Activated naive CD8-positive, alpha-beta T cell treated with anti-CD3 and anti-CD28 coated beads for 36 hours (primary cell): ENCODE measurements around the gene MPZ. TPM values are rescaled to one million over a fixed set of nuclear protein-coding genes. Genes with fewer than 3 reads are reported as not detected.
"Not testable (repeated sequence)": the region's sequence is repeated elsewhere in the genome, so short reads cannot be mapped to it uniquely, and the experiment has no call there.

Source experiments
- DNase-seq: peaks from one replicate; pipeline ENCODE4 v3.0.0; 2021
- H3K27ac Mint-ChIP-seq: one replicate; pipeline ENCODE4 v1.8.0; 2022; ENCODE audit warnings: mild to moderate bottlenecking, moderate library complexity, mixed read lengths
- H3K27me3 Mint-ChIP-seq: one replicate; pipeline ENCODE4 v1.8.0; 2022; ENCODE audit warnings: mild to moderate bottlenecking, mixed read lengths
- H3K36me3 Mint-ChIP-seq: one replicate; pipeline ENCODE4 v1.8.0; 2021; ENCODE audit warnings: mild to moderate bottlenecking, mixed read lengths
- H3K4me1 Mint-ChIP-seq: one replicate; pipeline ENCODE4 v1.8.0; 2021; ENCODE audit warnings: mixed read lengths
- H3K4me3 Mint-ChIP-seq: one replicate; pipeline ENCODE4 v1.8.0; 2022; ENCODE audit warnings: mild to moderate bottlenecking, moderate library complexity, mixed read lengths
- H3K9me3 Mint-ChIP-seq: one replicate; pipeline ENCODE4 v1.8.0; 2022; ENCODE audit warnings: mixed read lengths
- total RNA-seq, 2 experiments: library from RNA; stranded (reverse); gene quantifications; one replicate each; pipeline ENCODE4 v1.2.3, GENCODE V29; 2021

Gene MPZ
- 1 to 10 TPM; 2.9 to 3.7 TPM for total RNA-seq

DNA sequence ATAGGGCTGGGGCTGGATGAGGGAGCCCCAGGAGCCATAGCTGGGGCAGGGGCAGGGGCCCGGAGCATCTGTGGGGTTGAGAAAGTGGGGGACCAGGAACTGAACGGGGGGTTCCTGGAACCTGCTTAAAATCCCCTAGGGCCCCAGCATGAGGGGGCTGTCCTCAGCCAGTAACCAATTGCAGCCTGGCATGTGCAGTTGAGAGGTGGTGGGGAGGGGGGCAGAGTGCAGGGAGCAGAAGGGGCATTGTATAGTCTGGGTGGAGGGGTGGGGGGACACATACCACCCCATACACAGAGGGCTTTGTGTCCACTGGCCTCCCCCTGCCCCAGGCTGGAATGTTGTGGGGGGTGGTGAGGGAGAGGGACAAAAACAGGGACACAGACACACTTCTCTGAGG, at the start of gene MPZ:
Gene MPZ (minus strand): TSS at position 101 of the 400 bp plus-strand sequence. CDS start 63 bp downstream, at position 38.
- H3K4me3 Mint-ChIP-seq = no peak within 1 kb of the TSS
- H3K27me3 Mint-ChIP-seq = no peaks in the 10 kb centered on the region
- peaks cover 18% of the 10 kb centered on the region for H3K4me1 Mint-ChIP-seq
- no peak within 1 kb of the TSS for H3K27ac Mint-ChIP-seq
- no peak for DNase-seq
- no peaks in the 10 kb centered on the region for H3K9me3 Mint-ChIP-seq
- H3K36me3 Mint-ChIP-seq = no peaks in the 10 kb centered on the region

DNA sequence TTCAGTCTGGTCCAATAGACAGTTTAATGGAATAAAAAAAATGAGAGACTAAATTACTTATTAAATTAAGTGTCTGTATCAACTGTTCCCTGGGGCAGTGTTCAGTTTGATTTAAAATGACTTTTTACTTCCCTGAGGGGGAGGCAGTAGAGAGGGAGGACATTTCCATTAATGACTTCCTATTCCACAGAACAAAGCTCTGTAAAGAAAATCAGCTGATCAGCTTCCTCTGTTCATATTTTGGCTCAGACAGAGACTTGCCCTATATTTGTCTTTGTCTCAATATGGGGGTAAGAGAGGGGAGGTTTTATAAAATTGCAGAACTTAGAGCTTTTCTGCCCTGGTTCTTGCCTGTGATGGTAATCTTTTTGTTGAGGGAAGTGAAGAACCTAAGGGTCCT, 49.5 kb upstream of the MPZ start:
- H3K9me3 Mint-ChIP-seq = no peaks in the 10 kb centered on the region
- no peaks in the 10 kb centered on the region for H3K27me3 Mint-ChIP-seq
- H3K4me1 Mint-ChIP-seq = peaks cover 10% of the 10 kb centered on the region
- no peak for DNase-seq
- H3K27ac Mint-ChIP-seq = no peak overlapping the region
- no peak overlapping the region for H3K4me3 Mint-ChIP-seq
- H3K36me3 Mint-ChIP-seq = peaks cover 9% of the 10 kb centered on the region

DNA sequence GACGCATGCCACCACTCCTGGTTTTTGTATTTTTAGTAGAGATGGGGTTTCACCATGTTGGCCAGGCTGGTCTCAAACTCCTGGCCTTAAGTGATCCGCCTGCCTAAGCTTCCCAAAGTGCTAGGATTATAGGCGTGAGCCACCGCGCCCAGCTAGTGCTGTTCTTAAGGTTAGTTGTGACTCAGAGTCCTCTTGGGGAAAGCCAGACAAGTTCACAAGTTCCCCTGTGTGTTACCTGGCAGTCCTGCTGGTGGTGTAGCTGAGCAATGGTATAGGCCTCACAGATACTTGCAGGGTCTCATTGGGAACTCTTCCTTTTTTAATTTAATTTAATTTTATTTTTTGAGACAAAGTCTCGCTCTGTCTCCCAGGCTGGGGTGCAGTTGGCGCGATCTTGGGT, 47.3 kb upstream of the MPZ start:
- Mint-ChIP-seq H3K4me3 (no peak overlapping the region), H3K27ac (no peak overlapping the region)
- DNase-seq = no peak

DNA sequence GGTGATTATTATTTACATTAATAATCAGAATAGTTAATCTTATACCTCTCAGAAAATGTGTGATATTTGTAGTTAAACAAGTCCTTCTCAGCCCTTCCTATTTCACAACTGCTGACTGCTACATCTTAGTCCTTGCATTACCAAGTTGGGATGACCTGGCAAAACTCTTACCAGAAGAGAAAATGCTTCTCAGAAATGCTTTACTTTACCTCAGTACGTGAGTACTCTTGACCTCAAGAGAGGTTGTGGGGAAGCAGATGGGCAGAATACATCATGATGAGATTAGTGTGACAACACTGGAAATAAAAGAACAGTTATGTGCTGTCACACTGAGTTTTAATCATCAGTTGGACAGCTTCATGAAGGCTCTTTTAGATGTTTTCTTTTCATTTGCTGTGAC, 41.7 kb upstream of the MPZ start:
- Mint-ChIP-seq H3K4me1 (no peaks in the 10 kb centered on the region), H3K4me3 (no peak overlapping the region), H3K27ac (no peak overlapping the region), H3K9me3 (no peaks in the 10 kb centered on the region), H3K27me3 (no peaks in the 10 kb centered on the region), H3K36me3 (peaks cover 7% of the 10 kb centered on the region)
- DNase-seq = no peak

More for the DNA sequence above, 47.3 kb upstream of the MPZ start:
- Mint-ChIP-seq H3K9me3 (no peaks in the 10 kb centered on the region), H3K36me3 (peaks cover 4% of the 10 kb centered on the region), H3K27me3 (no peaks in the 10 kb centered on the region), H3K4me1 (peaks cover 8% of the 10 kb centered on the region)

DNA sequence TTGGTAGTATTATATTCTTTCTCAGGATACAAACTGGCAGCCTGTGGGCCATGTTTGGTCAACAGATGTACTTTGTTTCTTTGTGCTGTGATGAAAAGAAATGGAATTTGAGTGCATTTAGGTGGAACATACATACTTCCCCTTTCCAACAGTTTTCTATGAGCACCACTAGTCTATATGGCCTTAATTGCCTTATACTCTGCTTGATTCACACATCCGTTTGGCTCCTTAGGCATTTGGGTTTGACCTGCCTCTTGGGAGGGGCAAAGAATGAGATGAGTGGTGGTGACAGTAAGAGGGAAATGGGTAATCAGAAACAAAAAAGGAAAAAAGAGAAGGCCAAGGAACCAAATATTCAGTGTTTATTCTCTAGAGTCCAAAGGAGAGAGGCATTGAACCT, 40.9 kb upstream of the MPZ start:
- Mint-ChIP-seq H3K27ac (no peak overlapping the region), H3K9me3 (no peaks in the 10 kb centered on the region), H3K36me3 (peaks cover 7% of the 10 kb centered on the region), H3K27me3 (no peaks in the 10 kb centered on the region), H3K4me1 (no peaks in the 10 kb centered on the region), H3K4me3 (no peak overlapping the region)
- no peak for DNase-seq

DNA sequence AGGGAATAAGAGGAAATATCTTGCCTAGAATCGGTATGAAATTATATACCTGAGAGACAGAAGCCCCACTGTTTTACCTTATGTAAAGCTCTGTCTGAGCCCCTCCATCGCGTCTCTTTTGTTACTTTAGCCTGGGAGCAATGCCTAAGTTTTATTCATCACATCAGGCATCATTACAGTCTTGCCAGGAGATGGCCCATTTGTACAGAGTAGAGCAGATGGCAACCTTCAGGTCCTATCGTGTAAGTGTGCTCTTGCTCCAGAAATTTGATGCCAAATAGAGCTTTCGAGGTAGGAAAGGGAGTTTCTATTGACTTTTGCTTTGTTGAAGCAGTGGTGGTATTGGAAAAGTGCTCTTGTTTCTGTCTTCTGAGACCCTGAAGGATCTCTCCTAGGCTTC, 33.1 kb upstream of the MPZ start:
- Mint-ChIP-seq H3K27me3 (no peaks in the 10 kb centered on the region), H3K4me1 (peaks cover 5% of the 10 kb centered on the region), H3K36me3 (peaks cover 13% of the 10 kb centered on the region), H3K27ac (no peak overlapping the region), H3K9me3 (no peaks in the 10 kb centered on the region), H3K4me3 (no peak overlapping the region)
- no peak for DNase-seq

DNA sequence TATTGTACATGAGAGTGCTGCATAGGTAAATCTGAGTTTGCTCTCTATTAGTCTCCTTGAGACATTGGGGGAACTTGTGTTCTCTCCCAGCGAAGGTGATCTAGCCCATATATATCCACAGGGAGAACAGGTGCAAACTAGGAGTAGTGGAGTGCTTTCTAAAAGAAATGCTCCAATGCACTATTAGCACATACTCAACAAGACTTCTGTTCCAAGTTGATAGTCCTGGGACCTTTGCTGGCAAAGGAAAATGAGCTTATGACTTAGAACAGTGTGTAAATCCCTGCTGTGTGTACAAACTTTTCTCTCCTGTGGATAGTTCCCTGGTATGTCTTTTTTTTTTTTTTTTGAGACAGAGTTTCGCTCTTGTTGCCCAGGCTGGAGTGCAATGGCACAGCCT, 32.4 kb upstream of the MPZ start:
- Mint-ChIP-seq H3K27me3 (no peaks in the 10 kb centered on the region), H3K9me3 (no peaks in the 10 kb centered on the region), H3K36me3 (peaks cover 13% of the 10 kb centered on the region), H3K4me1 (peaks cover 7% of the 10 kb centered on the region), H3K27ac (no peak overlapping the region), H3K4me3 (no peak overlapping the region)
- no peak for DNase-seq

DNA sequence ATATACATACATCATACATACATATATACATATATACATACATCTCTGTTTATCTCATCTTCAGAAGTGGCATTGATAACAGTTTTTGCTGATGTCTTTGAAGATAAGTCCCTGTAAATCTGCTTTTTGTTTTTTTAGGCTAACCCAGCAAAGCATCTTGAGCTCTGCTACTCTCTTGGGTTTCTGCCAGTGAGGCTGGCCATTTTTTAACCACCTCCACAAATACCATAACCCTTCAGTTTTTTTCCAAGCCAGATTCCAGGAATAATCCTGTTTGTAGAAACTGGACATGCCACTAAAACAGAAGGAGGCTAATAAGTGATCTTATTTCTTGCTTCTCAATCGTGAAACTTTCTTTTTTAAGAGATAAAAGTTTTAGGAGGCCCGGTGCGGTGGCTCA, 26.0 kb upstream of the MPZ start:
- Mint-ChIP-seq H3K27ac (no peak overlapping the region), H3K36me3 (peaks cover 11% of the 10 kb centered on the region), H3K27me3 (no peaks in the 10 kb centered on the region), H3K4me3 (no peak overlapping the region), H3K4me1 (peaks cover 9% of the 10 kb centered on the region), H3K9me3 (no peaks in the 10 kb centered on the region)
- no peak for DNase-seq

DNA sequence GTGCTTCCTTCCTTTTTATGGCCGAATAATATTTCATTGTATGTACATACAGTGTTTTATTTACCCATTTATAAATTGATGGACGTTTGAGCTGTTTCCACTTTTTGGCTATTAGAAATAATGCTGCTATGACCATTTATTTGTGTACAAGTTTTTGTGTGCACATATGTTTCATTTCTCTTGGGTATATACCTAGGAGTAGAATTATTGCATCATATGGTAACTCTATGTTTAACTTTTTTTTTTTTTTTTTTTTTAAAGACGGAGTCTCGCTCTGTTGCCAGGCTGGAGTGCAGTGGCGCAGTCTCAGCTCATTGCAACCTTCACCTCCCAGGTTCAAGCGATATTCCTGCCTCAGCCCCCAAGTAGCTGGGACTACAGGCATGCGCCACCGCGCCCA, 23.4 kb upstream of the MPZ start:
- Mint-ChIP-seq H3K27me3 (no peaks in the 10 kb centered on the region), H3K4me1 (peaks cover 5% of the 10 kb centered on the region), H3K36me3 (peaks cover 8% of the 10 kb centered on the region), H3K4me3 (no peak overlapping the region), H3K9me3 (no peaks in the 10 kb centered on the region), H3K27ac (no peak overlapping the region)
- DNase-seq = no peak

DNA sequence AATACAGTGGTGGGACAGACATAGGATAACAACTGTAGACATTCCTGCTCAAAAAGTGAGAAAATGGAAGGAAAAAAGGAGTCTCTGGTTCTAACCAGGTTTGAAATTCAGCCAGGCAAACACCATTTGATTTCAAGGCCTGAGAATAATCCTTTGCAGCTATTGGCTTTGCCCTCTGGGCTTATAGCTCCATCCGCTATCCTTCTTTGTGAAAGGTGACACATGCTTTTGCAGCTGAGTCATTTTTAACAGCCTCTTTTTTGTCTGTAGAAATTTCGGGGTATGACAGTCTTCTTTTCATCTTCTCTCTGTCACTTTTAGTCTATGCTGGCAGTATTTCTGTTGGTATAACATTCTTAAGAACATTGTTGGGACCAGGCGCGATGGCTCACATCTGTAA, 20.6 kb upstream of the MPZ start:
- Mint-ChIP-seq H3K4me3 (no peak overlapping the region), H3K9me3 (no peaks in the 10 kb centered on the region), H3K36me3 (peaks cover 12% of the 10 kb centered on the region), H3K27ac (no peak overlapping the region), H3K4me1 (no peaks in the 10 kb centered on the region), H3K27me3 (no peaks in the 10 kb centered on the region)
- DNase-seq = no peak

DNA sequence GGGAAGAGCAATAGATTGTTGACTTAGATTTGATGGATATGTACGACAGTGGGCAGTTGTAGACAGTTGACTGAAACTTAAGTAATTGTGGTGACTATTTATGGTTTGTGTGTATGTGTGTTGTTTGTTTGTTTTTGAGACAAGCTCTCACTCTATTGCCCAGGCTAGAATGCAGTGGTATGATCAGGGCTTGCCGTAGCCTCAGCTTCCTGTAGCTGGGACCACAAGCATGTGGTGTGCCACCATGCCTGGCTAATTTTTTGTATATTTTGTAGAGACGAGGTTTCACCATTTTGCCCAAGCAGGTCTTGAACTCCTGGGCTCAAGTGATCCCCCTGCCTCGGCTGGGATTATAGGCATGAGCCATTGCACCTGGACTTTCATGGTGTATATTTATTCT, 14.3 kb upstream of the MPZ start:
- H3K27me3 Mint-ChIP-seq = no peaks in the 10 kb centered on the region
- no peak for DNase-seq
- no peak overlapping the region for H3K4me3 Mint-ChIP-seq
- peaks cover 12% of the 10 kb centered on the region for H3K4me1 Mint-ChIP-seq
- no peaks in the 10 kb centered on the region for H3K9me3 Mint-ChIP-seq
- H3K27ac Mint-ChIP-seq = no peak overlapping the region
- peaks cover 8% of the 10 kb centered on the region for H3K36me3 Mint-ChIP-seq

DNA sequence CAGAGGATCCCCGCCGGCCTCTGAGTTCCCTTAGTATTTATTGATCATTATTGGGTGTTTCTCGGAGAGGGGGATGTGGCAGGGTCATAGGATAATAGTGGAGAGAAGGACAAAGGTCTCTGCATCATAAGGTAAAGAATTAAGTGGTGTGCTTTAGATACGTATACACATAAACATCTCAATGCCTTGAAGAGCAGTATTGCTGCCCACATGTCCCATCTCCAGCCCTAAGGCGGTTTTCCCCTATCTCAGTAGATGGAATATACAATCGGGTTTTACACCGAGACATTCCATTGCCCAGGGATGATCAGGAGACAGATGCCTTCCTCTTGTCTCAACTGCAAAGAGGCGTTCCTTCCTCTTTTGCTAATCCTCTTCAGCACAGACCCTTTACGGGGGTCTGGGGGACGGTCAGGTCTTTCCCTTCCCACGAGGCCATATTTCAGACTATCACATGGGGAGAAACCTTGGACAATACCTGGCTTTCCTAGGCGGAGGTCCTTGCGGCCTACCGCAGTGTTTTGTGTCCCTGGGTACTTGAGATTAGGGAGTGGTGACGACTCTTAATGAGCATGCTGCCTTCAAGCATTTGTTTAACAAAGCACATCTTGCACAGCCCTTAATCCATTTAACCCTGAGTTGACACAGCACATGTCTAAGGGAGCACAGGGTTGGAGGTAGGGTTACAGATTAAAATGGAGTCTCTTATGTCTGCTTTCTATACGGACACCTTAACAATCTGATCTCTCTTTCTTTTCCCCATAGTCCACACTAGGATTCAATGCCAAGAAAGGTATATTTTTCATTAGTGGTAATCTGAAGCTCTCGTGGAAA, 6.3 kb upstream of the MPZ start:
- not testable (repeated sequence) for H3K36me3 Mint-ChIP-seq, H3K27me3 Mint-ChIP-seq, DNase-seq, H3K27ac Mint-ChIP-seq, H3K9me3 Mint-ChIP-seq
- Mint-ChIP-seq H3K4me3 (peak overlapping the region; percentile 98), H3K4me1 (peaks cover 14% of the 10 kb centered on the region)

DNA sequence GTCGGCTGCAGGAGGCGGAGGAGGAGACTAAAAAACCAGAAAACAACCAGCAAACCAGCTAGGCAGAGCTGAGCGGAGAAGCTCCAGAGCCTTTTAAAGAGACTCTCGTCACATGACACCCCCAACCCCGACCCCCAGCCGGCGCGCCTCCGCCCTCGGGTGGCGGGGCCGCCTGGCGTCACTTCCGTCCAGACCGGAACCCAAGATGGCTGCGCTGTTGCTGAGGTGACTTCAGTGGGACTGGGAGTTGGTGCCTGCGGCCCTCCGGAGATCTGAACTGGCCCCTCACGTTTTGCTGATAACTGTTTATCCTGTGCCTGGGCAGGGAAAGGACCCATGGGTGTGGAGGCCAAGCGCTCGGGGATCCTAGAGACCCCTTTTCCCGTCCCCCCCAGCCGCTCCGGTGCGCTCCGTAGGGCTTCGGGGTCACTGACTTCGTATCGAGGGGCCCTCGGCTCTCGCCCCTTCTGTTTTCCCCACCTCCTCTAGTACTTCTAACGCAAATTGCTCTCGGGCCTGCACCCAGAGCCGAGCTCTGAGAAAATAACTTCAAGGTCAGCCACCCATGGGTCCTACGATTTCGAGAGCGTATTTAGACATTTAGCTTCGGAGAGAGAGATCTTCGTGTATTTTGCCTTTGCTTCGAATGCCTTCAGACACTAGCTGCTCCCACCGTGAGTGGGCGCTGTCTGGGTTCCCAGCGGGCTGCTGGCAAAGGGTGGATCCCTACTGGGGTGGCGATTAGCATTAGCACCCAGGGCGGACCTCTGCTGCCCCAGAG, 4.6 kb upstream of the MPZ start, which contains the start of gene SDHC:
Gene SDHC (plus strand): TSS at position 181 of the 781 bp plus-strand sequence. CDS start 25 bp downstream, at position 206.
- peak within 1 kb of the TSS; percentile 95 for H3K27ac Mint-ChIP-seq
- H3K27me3 Mint-ChIP-seq = no peaks in the 10 kb centered on the region
- peak; percentile 91 for DNase-seq
- peak within 1 kb of the TSS; percentile 98 for H3K4me3 Mint-ChIP-seq
- no peaks in the 10 kb centered on the region for H3K9me3 Mint-ChIP-seq
- peaks cover 13% of the 10 kb centered on the region for H3K4me1 Mint-ChIP-seq
- peaks cover 2% of the 10 kb centered on the region for H3K36me3 Mint-ChIP-seq

DNA sequence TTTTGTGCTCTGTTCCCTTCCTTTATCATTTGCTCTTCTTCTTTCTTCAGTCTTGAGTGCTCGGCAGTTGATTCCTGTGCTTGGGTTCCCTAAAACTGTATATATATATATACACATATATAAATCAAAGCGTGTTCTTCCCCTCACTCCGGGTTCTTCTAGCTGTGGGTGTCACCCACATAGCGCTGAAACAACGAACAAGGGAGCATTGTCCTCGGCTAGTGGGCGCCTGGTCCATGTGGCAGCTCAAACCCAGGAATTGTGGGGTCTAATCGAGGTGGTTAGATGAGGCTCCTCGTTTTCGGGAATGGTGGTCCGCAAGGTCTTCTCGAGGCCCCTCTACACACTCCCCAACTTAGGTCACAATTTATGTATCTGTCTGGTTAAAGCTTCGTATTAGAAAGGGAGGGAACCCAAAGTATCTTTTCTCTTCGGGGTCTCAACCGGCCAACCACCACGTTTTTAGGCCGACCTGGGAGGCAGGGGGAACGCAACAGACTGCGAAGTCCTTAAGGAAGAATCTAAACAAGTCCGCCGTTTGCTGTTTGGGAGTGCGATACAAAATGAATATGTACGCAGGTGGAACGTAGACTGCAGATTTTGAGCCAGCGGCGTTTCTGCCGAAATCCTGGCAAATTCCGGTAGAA, 3.9 kb upstream of the MPZ start:
- Mint-ChIP-seq H3K9me3 (no peaks in the 10 kb centered on the region), H3K36me3 (peaks cover 2% of the 10 kb centered on the region), H3K4me1 (peaks cover 13% of the 10 kb centered on the region), H3K27me3 (no peaks in the 10 kb centered on the region), H3K27ac (peak overlapping the region; percentile 95), H3K4me3 (peak overlapping the region; percentile 98)
- DNase-seq = no peak

DNA sequence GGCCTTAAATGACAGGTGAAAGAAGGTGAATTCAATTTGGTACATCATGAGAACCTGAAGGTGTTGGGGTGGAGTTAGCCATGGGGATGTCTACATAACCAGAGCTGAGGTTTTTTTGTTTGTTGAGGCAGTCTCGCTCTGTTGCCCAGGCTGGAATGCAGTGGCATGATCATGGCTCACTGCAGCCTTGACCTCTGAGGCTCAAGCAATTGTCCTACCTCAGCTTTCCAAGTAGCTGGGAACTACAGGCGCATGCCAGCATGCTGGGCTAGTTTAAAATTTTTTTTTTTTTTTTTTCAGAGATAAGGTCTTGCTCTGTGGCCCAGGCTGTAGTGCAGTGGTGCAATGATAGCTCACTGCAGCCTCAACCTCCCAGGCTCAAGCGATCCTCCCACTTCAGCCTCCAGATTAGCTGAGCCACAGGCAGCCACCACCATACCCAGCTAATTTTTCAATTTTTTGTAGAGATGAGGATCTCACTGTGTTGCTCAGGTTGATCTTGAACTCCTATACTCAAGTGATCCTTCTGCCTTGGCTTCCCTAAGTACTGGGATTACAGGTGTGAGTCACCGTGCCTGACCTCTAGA, 1.9 kb upstream of the MPZ start:
- no peaks in the 10 kb centered on the region for H3K9me3 Mint-ChIP-seq
- DNase-seq = no peak
- H3K4me3 Mint-ChIP-seq = no peak overlapping the region
- H3K4me1 Mint-ChIP-seq = peaks cover 19% of the 10 kb centered on the region
- H3K36me3 Mint-ChIP-seq = no peaks in the 10 kb centered on the region
- H3K27ac Mint-ChIP-seq = no peak overlapping the region
- H3K27me3 Mint-ChIP-seq = no peaks in the 10 kb centered on the region
